GM21526 (cell line): ENCODE measurements around the gene PHPT1.
"Not testable (repeated sequence)": the region's sequence is repeated elsewhere in the genome, so short reads cannot be mapped to it uniquely, and the experiment has no call there.

ENCODE experiments used
- ATAC-seq: cut with Tn5 transposase; IDR thresholded peaks from one replicate; pipeline ENCODE4 v1.9.1; 2021; ENCODE audit warnings: moderate library complexity; ENCODE audit not compliant: unreplicated experiment, low FRiP score

PHPT1 gene

GRCh38 chr9:136821826-136822544 is 27.2 kb upstream of the PHPT1 start:
- ATAC-seq, result no peak

DNA sequence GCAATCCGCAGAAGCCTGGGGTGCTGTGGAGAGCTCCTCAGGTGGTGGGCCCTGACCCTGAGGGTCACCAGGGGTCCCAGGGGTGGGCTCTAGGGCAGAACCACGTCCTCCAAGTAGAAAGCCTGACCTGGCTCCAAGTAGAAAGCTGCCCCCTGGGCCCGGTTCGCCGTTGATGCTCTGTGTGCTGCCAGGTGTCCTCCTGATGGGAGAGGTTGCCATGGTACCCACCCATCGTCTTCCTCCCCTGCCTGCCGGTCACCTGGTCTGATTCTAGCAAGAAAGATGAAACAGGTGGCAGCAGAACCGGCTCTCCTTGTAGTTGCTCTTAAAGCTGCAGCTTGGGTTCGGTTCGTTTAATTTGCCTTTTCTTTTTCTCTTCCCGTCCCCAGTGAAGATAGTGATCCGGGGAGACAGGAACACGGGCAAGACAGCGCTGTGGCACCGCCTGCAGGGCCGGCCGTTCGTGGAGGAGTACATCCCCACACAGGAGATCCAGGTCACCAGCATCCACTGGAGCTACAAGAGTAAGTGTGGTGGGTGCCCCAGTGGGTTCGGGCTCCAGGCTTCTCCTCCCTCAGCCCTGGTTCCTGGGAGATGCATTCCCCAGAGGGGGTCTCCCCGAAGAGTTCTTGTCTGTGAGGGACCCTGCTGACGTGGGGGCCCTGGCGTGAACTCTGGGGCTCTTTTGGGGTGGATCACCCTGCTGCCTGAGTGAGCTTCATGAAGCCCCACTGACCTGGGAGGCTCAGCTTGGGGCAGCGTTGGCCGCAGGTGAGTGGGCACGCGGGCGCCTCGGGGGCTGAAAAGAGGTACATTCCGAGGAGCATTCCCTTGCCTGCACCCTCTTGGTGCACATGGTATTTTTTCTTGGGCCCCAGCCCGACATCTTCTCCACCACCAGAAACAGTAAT is 25.8 kb upstream of the PHPT1 start:
- no peak for ATAC-seq

GRCh38 chr9:136824496-136825225 is 24.5 kb upstream of the PHPT1 start:
- ATAC-seq, result no peak

GRCh38 chr9:136825295-136826187 is 23.7 kb upstream of the PHPT1 start:
- no peak for ATAC-seq

DNA sequence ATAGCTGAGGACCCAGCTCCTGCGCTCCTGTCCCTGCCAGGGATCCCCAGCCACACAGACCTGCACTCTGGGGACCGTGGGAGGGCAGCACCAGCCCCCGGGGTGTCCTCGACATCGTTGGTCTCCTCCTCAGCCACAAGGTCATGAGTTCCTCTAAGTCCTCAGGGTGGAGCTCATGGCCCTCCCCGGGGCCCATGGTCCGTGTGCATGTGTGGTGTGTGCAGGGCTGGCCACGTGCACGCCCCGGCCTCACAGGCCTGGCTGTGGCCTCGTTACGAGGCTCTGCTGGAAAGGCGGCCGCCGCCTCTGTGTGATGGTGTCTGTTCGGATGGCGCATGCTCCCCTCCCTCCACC is 23.0 kb upstream of the PHPT1 start:
- ATAC-seq, result no peak

- ATAC-seq, result no peak
These were observed 22.3 kb upstream of the PHPT1 start for GRCh38 chr9:136826703-136827582.

GRCh38 chr9:136827794-136828473 is 21.3 kb upstream of the PHPT1 start:
- ATAC-seq, result no peak

GRCh38 chr9:136828474-136829140 is 20.6 kb upstream of the PHPT1 start:
- ATAC-seq, result no peak

DNA sequence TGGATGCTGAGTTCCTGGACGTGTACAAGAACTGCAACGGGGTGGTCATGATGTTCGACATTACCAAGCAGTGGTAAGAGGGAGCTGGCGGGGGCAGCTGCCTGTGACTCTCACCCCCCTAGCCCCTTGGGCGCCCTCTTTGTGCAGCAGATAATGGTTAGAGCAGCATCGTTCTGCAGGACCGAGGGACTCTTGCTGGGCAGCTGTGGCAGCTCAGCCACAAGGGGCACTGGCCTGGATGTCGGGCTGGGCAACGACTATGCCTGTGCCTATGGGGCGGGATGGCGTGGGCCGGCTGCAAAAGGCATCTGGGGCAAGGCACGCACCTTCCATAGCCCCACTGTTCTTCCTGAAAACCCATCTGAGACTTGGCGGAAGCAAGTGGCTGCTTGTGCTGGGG is 19.8 kb upstream of the PHPT1 start:
- no peak for ATAC-seq

DNA sequence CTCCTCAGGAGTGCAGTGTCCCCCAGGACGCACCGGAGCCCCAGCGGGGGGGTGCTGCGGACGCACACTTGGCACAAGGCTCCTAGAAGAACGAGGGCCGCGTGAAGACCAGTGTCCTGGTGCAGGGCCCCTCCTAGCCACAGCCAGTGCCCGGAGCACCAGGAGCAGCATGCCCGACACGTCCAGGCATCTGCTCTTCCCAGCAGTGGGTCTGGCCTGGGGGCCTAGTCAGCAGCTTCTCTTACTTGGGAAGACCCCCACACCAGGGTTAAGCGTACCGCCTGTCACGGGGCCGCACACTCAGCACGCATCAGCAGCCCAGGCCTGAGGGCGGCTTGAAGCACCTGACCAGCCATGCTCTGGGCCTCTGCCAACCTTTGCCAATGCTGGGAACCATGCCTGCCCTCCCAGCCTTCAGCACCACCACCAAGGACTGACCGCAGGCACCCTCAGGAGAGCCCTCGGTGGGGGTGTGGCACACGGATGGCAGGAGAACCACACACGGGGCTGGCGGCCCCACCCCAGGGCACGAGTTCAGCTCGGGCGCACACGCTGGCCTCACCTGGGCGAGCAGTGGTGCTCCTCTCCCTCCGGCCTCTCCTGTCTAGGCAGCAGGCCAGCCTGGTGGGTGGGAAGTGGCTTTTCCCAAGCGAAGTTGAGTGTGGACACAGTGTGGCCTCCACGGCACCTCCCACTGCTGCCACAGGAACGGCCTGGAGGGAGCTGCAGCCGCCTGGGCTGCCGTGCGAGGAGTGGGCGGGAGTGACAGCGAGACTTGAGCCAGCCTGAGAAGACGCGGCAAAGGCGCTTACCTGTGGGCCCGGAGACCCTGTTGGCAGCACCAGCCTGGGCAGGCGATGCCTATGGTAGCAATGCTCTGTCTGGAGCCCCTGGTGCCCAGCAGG is 19.0 kb upstream of the PHPT1 start:
- no peak for ATAC-seq

DNA sequence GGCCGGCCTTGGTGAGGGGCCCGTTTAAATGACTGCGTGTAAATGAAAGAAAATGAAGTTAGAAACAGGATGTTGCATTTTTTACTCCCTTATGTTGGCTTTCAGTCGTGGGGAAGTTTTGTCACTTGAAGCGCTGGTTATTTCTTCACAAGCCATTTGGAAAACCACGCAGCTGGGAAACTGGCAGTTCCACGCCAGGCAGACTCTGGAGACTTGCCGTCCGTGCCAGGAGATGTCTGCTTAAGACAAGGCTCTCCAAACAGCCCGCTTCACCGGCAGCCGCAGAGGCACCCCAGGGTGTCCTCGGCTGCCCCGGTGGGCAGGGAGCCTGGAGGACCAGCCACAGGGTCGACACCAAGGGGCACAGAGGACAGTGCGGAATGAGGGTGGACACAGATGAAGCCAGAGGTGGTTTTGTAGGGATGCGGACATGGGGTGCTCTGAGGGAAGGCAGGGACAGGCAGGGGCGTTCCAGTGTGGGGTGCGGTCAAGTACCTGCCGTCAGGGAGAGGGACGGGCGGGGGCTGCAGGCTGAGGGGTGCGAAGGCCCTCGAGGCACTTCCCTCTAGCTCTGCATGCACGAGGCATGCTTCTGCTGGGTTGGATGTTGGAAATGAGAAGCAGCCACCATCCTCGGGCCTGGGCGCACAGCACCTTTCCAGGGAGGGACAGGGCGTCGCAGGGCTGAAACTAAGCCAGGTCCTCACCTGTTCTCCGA is 18.0 kb upstream of the PHPT1 start:
- no peak for ATAC-seq

DNA sequence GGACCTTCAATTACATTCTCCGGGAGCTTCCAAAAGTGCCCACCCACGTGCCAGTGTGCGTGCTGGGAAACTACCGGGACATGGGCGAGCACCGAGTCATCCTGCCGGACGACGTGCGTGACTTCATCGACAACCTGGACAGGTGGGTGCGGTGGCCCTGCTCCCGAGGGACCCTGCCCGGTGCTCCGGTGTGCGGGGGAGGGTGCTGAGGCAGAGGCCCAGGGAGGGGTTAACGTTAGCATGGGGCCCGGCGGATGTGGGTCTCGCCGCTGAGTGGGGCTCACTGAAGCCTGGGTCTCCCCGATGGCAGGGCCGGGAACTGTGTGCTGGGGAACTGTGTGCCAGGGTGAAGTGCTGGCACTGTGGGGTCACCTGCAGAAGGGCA is 17.5 kb upstream of the PHPT1 start:
- ATAC-seq, result no peak

- no peak for ATAC-seq
These were observed 16.6 kb upstream of the PHPT1 start for GRCh38 chr9:136832581-136832980.

DNA sequence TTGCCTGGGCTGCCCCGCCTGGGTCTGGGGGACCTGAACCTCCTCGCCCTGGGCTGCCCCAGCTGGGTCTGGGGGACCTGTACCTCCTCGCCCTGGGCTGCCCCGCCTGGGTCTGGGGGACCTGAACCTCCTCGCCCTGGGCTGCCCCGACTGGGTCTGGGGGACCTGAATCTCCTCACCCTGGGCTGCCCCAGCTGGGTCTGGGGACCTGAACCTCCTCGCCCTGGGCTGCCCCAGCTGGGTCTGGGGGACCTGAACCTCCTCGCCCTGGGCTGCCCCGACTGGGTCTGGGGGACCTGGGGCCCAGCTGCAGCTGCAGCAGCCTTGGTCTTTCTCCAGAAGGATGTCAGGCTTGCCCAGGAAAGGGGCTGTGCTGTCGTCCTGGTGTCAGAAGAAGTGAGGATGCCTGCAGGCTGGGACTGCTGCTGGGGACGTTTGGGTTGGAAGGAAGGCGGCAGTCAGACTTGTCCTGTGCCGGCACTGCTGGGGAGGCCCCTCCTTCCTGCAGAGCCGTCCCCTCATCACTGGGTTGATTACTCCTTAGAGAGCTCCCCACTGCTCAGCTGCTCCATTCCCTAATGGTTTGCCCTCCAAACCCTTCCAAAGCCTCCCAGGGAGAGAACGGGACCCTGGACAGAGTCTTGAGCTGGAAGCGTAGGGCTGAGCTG is 15.7 kb upstream of the PHPT1 start:
- not testable (repeated sequence) for ATAC-seq

GRCh38 chr9:136835162-136835931 is 13.9 kb upstream of the PHPT1 start:
- ATAC-seq, result no peak
